ENCODE measurements around the gene KPNA6. TPM values are rescaled to one million over a fixed set of nuclear protein-coding genes. Genes with fewer than 3 reads are reported as not detected.

The KPNA6 gene
- total RNA-seq, 1 experiment from 2014 or later, result 45.8 TPM

- peak; percentile 95 for DNase-seq
- POLR2A ChIA-PET (ENCODE audit: unreplicated experiment), result interaction anchor here (0.6 kb wide), 1 partner anchor 68 kb away, joined by 4 read pairs; no protein-coding TSS in a partner anchor
- BruUV-seq (replicated peaks), result TSS peak; percentile 75
- no peaks in the 10 kb centered on the region for H3K9me3 ChIP-seq (ENCODE audit: low read length)
- H3K4me3 ChIP-seq (ENCODE audit: low read length), result peak within 1 kb of the TSS; percentile 86
- H3K9ac ChIP-seq (ENCODE audit: low read length), result peak within 1 kb of the TSS; percentile 98
- peak within 1 kb of the TSS; percentile 60 for H2AFZ ChIP-seq (ENCODE audit: low read length)
- H3K4me2 ChIP-seq (ENCODE audit: low read length), result peak within 1 kb of the TSS; percentile 93
- TF ChIP-seq EZH2 (IDR thresholded peaks at IDR 0.05; ENCODE audit: low read length, unreplicated experiment) (no peak), CTCF (conservative IDR thresholded peaks at IDR 0.05; ENCODE audit: low read depth, low read length) (no peak), EZH2phosphoT487 (IDR thresholded peaks at IDR 0.05; ENCODE audit: borderline replicate concordance, low read length) (no peak)
- CTCF ChIA-PET, result interaction anchor here (0.5 kb wide), 1 partner anchor 149 kb away, joined by 7 read pairs; the partner anchor contains the start of gene TMEM39B
- H3F3A ChIP-seq (ENCODE audit: low read length, unreplicated experiment), result no peaks in the 10 kb centered on the region
- no peaks in the 10 kb centered on the region for H4K20me1 ChIP-seq (ENCODE audit: low read length)
- H3K9me2 ChIP-seq (replicated peaks; ENCODE audit: low read length), result no peaks in the 10 kb centered on the region
- H3K27ac ChIP-seq (ENCODE audit: low read length), result peak within 1 kb of the TSS; percentile 70
- H3K79me2 ChIP-seq (ENCODE audit: low read length), result peaks cover 55% of the 10 kb centered on the region
- H3K36me3 ChIP-seq (ENCODE audit: low read depth, low read length), result peaks cover 19% of the 10 kb centered on the region
- ATAC-seq, result peak; percentile 93
- no peaks in the 10 kb centered on the region for H3K27me3 ChIP-seq (ENCODE audit: low read length)
- peaks cover 24% of the 10 kb centered on the region for H3K4me1 ChIP-seq (ENCODE audit: insufficient read depth, low read length)
- intact Hi-C loops (cut with micrococcal nuclease), result no loop called here
Measured at GRCh38 chr1:32221980-32222755, 114.3 kb downstream of the KPNA6 start, which contains the start of the genes EIF3I and TMEM234. Gene EIF3I (plus strand): TSS chr1:32222407. CDS start chr1:32222442, 35 bp downstream. Gene TMEM234 (minus strand): TSS chr1:32222353. CDS start chr1:32222322, 31 bp downstream.

- Histone ChIP-seq H4K20me1 (ENCODE audit: low read length) (no peaks in the 10 kb centered on the region), H3K79me2 (ENCODE audit: low read length) (peaks cover 55% of the 10 kb centered on the region), H2AFZ (ENCODE audit: low read length) (no peak overlapping the region), H3F3A (ENCODE audit: low read length, unreplicated experiment) (no peaks in the 10 kb centered on the region), H3K4me1 (ENCODE audit: insufficient read depth, low read length) (peaks cover 22% of the 10 kb centered on the region), H3K9me2 (replicated peaks; ENCODE audit: low read length) (no peaks in the 10 kb centered on the region), H3K9me3 (ENCODE audit: low read length) (no peaks in the 10 kb centered on the region), H3K4me3 (ENCODE audit: low read length) (peak overlapping the region; percentile 86), H3K36me3 (ENCODE audit: low read depth, low read length) (peaks cover 33% of the 10 kb centered on the region), H3K27me3 (ENCODE audit: low read length) (no peaks in the 10 kb centered on the region), H3K27ac (ENCODE audit: low read length) (no peak overlapping the region), H3K9ac (ENCODE audit: low read length) (no peak overlapping the region), H3K4me2 (ENCODE audit: low read length) (peak overlapping the region; percentile 93)
- ChIA-PET POLR2A (ENCODE audit: unreplicated experiment) (no interaction called here), CTCF (no interaction called here)
- intact Hi-C loops (cut with micrococcal nuclease), result no loop called here
- DNase-seq, result no peak
- no TSS peak for BruUV-seq (replicated peaks)
- TF ChIP-seq CTCF (conservative IDR thresholded peaks at IDR 0.05; ENCODE audit: low read depth, low read length), result no peak
- no peak for TF ChIP-seq EZH2 (IDR thresholded peaks at IDR 0.05; ENCODE audit: low read length, unreplicated experiment)
- TF ChIP-seq EZH2phosphoT487 (IDR thresholded peaks at IDR 0.05; ENCODE audit: borderline replicate concordance, low read length), result no peak
- no peak for ATAC-seq
Measured at GRCh38 chr1:32223683-32224082, 115.8 kb downstream of the KPNA6 start.

- no peaks in the 10 kb centered on the region for H4K20me1 ChIP-seq (ENCODE audit: low read length)
- CTCF ChIA-PET, result no interaction called here
- H2AFZ ChIP-seq (ENCODE audit: low read length), result no peak overlapping the region
- TF ChIP-seq EZH2 (IDR thresholded peaks at IDR 0.05; ENCODE audit: low read length, unreplicated experiment) (no peak), EZH2phosphoT487 (IDR thresholded peaks at IDR 0.05; ENCODE audit: borderline replicate concordance, low read length) (no peak), CTCF (conservative IDR thresholded peaks at IDR 0.05; ENCODE audit: low read depth, low read length) (no peak)
- no peaks in the 10 kb centered on the region for H3K27me3 ChIP-seq (ENCODE audit: low read length)
- peaks cover 22% of the 10 kb centered on the region for H3K4me1 ChIP-seq (ENCODE audit: insufficient read depth, low read length)
- H3K27ac ChIP-seq (ENCODE audit: low read length), result no peak overlapping the region
- H3K9me3 ChIP-seq (ENCODE audit: low read length), result no peaks in the 10 kb centered on the region
- no peak overlapping the region for H3K4me3 ChIP-seq (ENCODE audit: low read length)
- H3K4me2 ChIP-seq (ENCODE audit: low read length), result peak overlapping the region; percentile 93; the same call in 1 of the 2 replicates
- DNase-seq, result no peak
- peaks cover 37% of the 10 kb centered on the region for H3K36me3 ChIP-seq (ENCODE audit: low read depth, low read length)
- H3K9me2 ChIP-seq (replicated peaks; ENCODE audit: low read length), result no peaks in the 10 kb centered on the region
- peaks cover 55% of the 10 kb centered on the region for H3K79me2 ChIP-seq (ENCODE audit: low read length)
- ATAC-seq, result no peak
- no peaks in the 10 kb centered on the region for H3F3A ChIP-seq (ENCODE audit: low read length, unreplicated experiment)
- POLR2A ChIA-PET (ENCODE audit: unreplicated experiment), result no interaction called here
- no peak overlapping the region for H3K9ac ChIP-seq (ENCODE audit: low read length)
- no TSS peak for BruUV-seq (replicated peaks)
- intact Hi-C loops (cut with micrococcal nuclease), result no loop called here
Measured at GRCh38 chr1:32224285-32224684, 116.4 kb downstream of the KPNA6 start.
